GM06990 (cell line): ENCODE data around the gene PARP3.

Source experiments
- DNase-seq: peaks from one replicate; pipeline ENCODE4 v3.0.0-alpha.2; 2011; ENCODE audit not compliant: insufficient read length; ENCODE audit errors: extremely low read depth
- H3K27me3 ChIP-seq: replicated peaks from 2 replicates; pipeline ENCODE4 v1.6.0; 2011; ENCODE audit warnings: low read length; ENCODE audit not compliant: control insufficient read depth, insufficient read depth
- H3K36me3 ChIP-seq: 2 replicates; pipeline ENCODE4 v1.5.1; 2011; ENCODE audit warnings: low read length; ENCODE audit not compliant: control insufficient read depth, insufficient read depth
- H3K4me3 ChIP-seq: replicated peaks from 2 replicates; pipeline ENCODE4 v1.5.1; 2011; ENCODE audit warnings: low read depth, mild to moderate bottlenecking, control low read depth, low read length
- TF ChIP-seq, protein P1 (sequence below): IDR thresholded peaks from 2 replicates; pipeline ENCODE4 v1.5.1; 2011; ENCODE audit warnings: low read length, control low read depth, mild to moderate bottlenecking, inconsistent platforms; ENCODE audit not compliant: insufficient read depth, poor library complexity, severe bottlenecking

PARP3 gene

DNA sequence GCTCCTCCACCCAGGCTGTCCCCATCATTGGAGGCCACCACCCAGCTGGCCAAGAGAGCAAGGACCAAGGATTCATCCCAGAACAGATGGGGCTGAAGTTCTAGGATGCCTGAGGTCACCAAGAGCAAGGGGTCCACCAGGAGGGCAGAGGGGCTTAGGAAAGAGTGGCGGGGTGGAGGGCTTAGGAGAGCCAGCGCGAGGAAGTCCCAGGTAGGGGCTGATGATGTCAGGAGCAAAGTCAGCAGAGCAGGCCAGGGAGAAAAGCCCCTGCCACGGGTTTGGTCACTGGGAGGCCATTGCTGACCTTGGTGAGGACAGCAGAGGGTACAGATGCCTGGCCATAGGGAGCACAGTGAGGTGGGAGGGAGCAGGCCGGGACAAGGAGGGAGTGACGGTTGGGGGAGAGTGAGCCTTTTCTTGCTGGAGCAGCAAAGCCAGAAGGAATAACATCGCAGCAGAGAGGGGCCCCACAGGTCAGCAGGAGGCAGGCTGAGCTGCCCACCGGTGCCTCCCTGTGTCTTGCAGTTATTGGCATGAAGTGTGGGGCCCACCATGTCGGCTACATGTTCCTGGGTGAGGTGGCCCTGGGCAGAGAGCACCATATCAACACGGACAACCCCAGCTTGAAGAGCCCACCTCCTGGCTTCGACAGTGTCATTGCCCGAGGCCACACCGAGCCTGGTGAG lies 5.2 kb downstream of the PARP3 start:
- Histone ChIP-seq H3K36me3 (peaks cover 17% of the 10 kb centered on the region), H3K27me3 (no peaks in the 10 kb centered on the region), H3K4me3 (no peak overlapping the region)
- DNase-seq, result no peak
- TF ChIP-seq, protein P1, sequence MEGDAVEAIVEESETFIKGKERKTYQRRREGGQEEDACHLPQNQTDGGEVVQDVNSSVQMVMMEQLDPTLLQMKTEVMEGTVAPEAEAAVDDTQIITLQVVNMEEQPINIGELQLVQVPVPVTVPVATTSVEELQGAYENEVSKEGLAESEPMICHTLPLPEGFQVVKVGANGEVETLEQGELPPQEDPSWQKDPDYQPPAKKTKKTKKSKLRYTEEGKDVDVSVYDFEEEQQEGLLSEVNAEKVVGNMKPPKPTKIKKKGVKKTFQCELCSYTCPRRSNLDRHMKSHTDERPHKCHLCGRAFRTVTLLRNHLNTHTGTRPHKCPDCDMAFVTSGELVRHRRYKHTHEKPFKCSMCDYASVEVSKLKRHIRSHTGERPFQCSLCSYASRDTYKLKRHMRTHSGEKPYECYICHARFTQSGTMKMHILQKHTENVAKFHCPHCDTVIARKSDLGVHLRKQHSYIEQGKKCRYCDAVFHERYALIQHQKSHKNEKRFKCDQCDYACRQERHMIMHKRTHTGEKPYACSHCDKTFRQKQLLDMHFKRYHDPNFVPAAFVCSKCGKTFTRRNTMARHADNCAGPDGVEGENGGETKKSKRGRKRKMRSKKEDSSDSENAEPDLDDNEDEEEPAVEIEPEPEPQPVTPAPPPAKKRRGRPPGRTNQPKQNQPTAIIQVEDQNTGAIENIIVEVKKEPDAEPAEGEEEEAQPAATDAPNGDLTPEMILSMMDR, result no peak

DNA sequence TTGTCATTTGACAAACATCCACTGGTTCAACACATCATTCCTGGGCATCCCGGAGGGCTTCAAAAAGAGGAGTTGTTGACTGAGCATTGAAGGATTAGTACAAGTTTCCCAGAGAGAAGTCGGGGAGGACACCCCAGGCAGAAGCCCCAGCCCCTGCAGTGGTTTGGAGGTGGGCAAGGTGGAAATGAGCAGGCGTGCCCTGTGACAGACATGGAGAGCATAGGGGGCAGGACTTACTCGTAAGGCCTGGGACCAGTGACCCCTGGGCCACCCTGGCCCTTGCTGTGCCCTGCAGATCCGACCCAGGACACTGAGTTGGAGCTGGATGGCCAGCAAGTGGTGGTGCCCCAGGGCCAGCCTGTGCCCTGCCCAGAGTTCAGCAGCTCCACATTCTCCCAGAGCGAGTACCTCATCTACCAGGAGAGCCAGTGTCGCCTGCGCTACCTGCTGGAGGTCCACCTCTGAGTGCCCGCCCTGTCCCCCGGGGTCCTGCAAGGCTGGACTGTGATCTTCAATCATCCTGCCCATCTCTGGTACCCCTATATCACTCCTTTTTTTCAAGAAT lies 5.9 kb downstream of the PARP3 start:
- H3K36me3 ChIP-seq, result peaks cover 17% of the 10 kb centered on the region
- TF ChIP-seq, protein P1, result no peak
- no peak for DNase-seq
- no peak overlapping the region for H3K4me3 ChIP-seq
- H3K27me3 ChIP-seq, result no peaks in the 10 kb centered on the region

DNA sequence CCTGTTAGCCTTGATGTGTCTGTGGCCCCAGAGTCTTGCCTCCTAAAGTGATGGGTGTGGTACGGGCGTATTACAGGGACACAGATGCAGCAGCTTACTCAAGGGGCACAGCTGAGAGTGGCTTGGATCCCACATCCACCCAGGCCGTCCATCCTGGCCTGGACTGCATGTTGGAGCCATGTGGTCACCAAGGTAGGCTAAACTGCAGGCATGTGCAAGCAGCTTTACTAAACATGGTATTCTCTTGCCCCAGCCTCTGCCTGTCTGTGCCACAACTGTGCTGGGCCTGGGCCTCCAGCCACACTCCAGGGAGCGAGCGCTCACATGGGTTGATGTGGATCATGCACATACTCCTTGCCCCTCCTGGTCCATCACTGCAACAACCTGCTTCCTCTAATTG lies 7.0 kb downstream of the PARP3 start:
- H3K4me3 ChIP-seq, result no peak overlapping the region
- TF ChIP-seq, protein P1, result no peak
- H3K36me3 ChIP-seq, result peaks cover 17% of the 10 kb centered on the region
- DNase-seq, result no peak
- H3K27me3 ChIP-seq, result no peaks in the 10 kb centered on the region

- no peak overlapping the region for H3K4me3 ChIP-seq
- TF ChIP-seq, protein P1, result no peak
- H3K27me3 ChIP-seq, result no peaks in the 10 kb centered on the region
Measured at GRCh38 chr3:51950899-51951298, 8.7 kb downstream of the PARP3 start.

DNA sequence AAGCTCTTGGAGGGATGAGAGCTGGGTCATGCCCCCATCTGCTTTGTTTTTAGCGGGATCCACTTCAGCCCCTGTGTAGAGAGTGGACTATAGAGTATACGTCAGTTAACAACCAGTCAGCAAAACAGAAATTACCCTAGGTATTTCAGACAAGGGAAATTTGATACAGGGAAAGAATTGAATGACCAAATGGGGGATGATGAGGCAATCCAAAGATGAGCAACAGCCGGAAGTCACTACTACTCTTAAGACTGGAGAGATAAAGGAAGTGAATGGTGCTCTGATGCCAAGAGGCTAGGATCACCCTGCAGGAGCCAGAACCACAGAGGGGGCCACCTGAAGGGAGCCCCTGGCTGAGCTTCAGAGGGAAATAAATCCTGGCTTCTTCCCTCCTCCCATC lies 11.3 kb downstream of the PARP3 start:
- Histone ChIP-seq H3K4me3 (no peak overlapping the region), H3K36me3 (peaks cover 3% of the 10 kb centered on the region), H3K27me3 (no peaks in the 10 kb centered on the region)
- no peak for DNase-seq
- TF ChIP-seq, protein P1, result no peak

More at GRCh38 chr3:51950899-51951298, 8.7 kb downstream of the PARP3 start:
- DNase-seq, result no peak
- H3K36me3 ChIP-seq, result peaks cover 9% of the 10 kb centered on the region

DNA sequence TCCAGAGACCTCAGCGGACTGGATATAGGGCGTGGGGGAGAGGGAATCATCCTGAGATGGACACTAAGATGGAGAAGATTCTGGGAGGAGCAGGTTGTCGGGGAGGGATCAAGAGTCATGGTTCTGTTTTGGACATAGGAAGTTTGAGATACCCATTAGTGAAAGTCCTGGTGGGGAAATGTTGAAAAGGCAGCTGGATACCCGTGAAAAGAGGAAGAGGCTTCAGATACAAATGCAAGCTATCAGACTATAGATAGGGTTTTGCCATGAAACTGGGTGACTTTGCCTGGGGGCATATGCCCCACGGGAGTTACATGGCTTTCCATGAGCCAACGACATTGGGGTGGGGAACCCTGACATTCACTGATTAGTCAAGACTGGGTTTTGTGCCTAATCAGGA lies 11.9 kb downstream of the PARP3 start:
- H3K4me3 ChIP-seq, result no peak overlapping the region
- no peak for DNase-seq
- H3K36me3 ChIP-seq, result peaks cover 1% of the 10 kb centered on the region
- no peaks in the 10 kb centered on the region for H3K27me3 ChIP-seq
- TF ChIP-seq, protein P1, result no peak
